Neural cell (in vitro differentiated cells): ENCODE data around the gene TNFAIP1. TPM values are rescaled to one million over a fixed set of nuclear protein-coding genes. Genes with fewer than 3 reads are reported as not detected.

Experiments
- H2AFZ ChIP-seq: fragments of 200-600, 300-800 bp; sonication (generic), shearing (Covaris generic); 2 replicates; pipeline ENCODE4 v1.6.0; 2014; ENCODE audit warnings: low read depth, mild to moderate bottlenecking, antibody characterized with exemption, low read length, moderate library complexity
- H3F3A ChIP-seq: fragments of 200-600 bp; shearing (Covaris generic); 2 replicates; pipeline ENCODE4 v1.6.1; 2016; ENCODE audit warnings: mild to moderate bottlenecking, moderate library complexity, mixed read lengths, antibody characterized with exemption, low read length; ENCODE audit not compliant: insufficient read depth, poor library complexity, severe bottlenecking
- H3K27ac ChIP-seq: fragments of 200-600, 300-800 bp; sonication (generic), shearing (Covaris generic); 2 replicates; pipeline ENCODE4 v1.5.1; 2014; ENCODE audit warnings: mild to moderate bottlenecking, low read length, moderate library complexity
- H3K27me3 ChIP-seq: fragments of 300-800, 200-600 bp; sonication (generic), shearing (Covaris generic); 2 replicates; pipeline ENCODE4 v1.6.0; 2014; ENCODE audit warnings: mild to moderate bottlenecking, low read depth, low read length, moderate library complexity; ENCODE audit not compliant: insufficient read depth
- H3K36me3 ChIP-seq: fragments of 300-800, 200-600 bp; sonication (generic), shearing (Covaris generic); 2 replicates; pipeline ENCODE4 v1.5.1; 2014; ENCODE audit warnings: mild to moderate bottlenecking, antibody characterized with exemption, low read length, moderate library complexity; ENCODE audit not compliant: insufficient read depth
- H3K4me2 ChIP-seq: fragments of 300-800, 200-600 bp; sonication (generic), shearing (Covaris generic); 2 replicates; pipeline ENCODE4 v1.6.0; 2014; ENCODE audit warnings: mild to moderate bottlenecking, low read length
- H3K4me3 ChIP-seq: fragments of 300-800, 200-600 bp; sonication (generic), shearing (Covaris generic); 2 replicates; pipeline ENCODE4 v1.5.1; 2014; ENCODE audit warnings: mild to moderate bottlenecking, low read length, moderate library complexity
- H3K79me2 ChIP-seq: fragments of 200-600 bp; shearing (Covaris generic); replicated peaks from 2 replicates; pipeline ENCODE4 v1.6.0; 2014; ENCODE audit warnings: mild to moderate bottlenecking, low read length, moderate library complexity; ENCODE audit not compliant: insufficient read depth
- H3K9ac ChIP-seq: fragments of 300-800, 200-600 bp; sonication (generic), shearing (Covaris generic); 2 replicates; pipeline ENCODE4 v1.6.1; 2016; ENCODE audit warnings: mild to moderate bottlenecking, low read length, mixed read lengths
- H3K9me2 ChIP-seq: fragments of 200-600 bp; shearing (Covaris generic); 2 replicates; pipeline ENCODE4 v1.6.1; 2016; ENCODE audit warnings: mild to moderate bottlenecking, low read length, mixed read lengths; ENCODE audit not compliant: insufficient read depth
- H3K9me3 ChIP-seq: fragments of 200-600, 300-800 bp; sonication (generic), shearing (Covaris generic); 2 replicates; pipeline ENCODE4 v1.6.1; 2016; ENCODE audit warnings: mild to moderate bottlenecking, mixed run types, low read length, moderate library complexity, mixed read lengths
- H4K20me1 ChIP-seq: fragments of 200-600 bp; shearing (Covaris generic); 2 replicates; pipeline ENCODE4 v1.6.1; 2016; ENCODE audit warnings: mild to moderate bottlenecking, mixed run types; ENCODE audit not compliant: insufficient read depth
- CTCF ChIP-seq: fragments of 450-650 bp; IDR thresholded peaks from 2 replicates; pipeline ENCODE4 v1.5.1; 2014; ENCODE audit warnings: antibody characterized with exemption, mild to moderate bottlenecking, moderate library complexity; ENCODE audit not compliant: poor library complexity, severe bottlenecking
- EP300 ChIP-seq: fragments of 450-650 bp; conservative IDR thresholded peaks from 2 replicates; pipeline ENCODE4 v1.6.1; 2014; ENCODE audit warnings: antibody characterized with exemption, mild to moderate bottlenecking, moderate library complexity; ENCODE audit not compliant: poor library complexity, severe bottlenecking
- EZH2 ChIP-seq: fragments of 200-600, 300-800 bp; shearing (Covaris generic), sonication (generic); IDR thresholded peaks from 2 replicates; pipeline ENCODE4 v1.6.1; 2014; ENCODE audit warnings: antibody characterized with exemption, low read length, borderline replicate concordance, mild to moderate bottlenecking; ENCODE audit not compliant: insufficient read depth, poor library complexity, severe bottlenecking
- MXI1 ChIP-seq: fragments of 450-650 bp; conservative IDR thresholded peaks from 2 replicates; pipeline ENCODE4 v1.6.1; 2014; ENCODE audit warnings: antibody characterized with exemption, mild to moderate bottlenecking; ENCODE audit not compliant: poor library complexity, severe bottlenecking
- POLR2AphosphoS5 ChIP-seq: IDR thresholded peaks from 2 replicates; pipeline ENCODE4 v1.6.1; 2012
- RAD21 ChIP-seq: fragments of 450-650 bp; conservative IDR thresholded peaks from 2 replicates; pipeline ENCODE4 v1.6.1; 2014; ENCODE audit warnings: antibody characterized with exemption, mild to moderate bottlenecking, moderate library complexity
- REST ChIP-seq: IDR thresholded peaks from 2 replicates; pipeline ENCODE4 v1.6.1; 2012; ENCODE audit warnings: borderline replicate concordance
- SMC3 ChIP-seq: fragments of 450-650 bp; conservative IDR thresholded peaks from 2 replicates; pipeline ENCODE4 v1.6.1; 2014; ENCODE audit warnings: antibody characterized with exemption, mild to moderate bottlenecking, moderate library complexity; ENCODE audit not compliant: poor library complexity
- TAF1 ChIP-seq: IDR thresholded peaks from 2 replicates; pipeline ENCODE4 v1.6.1; 2012; ENCODE audit warnings: low read depth
- polyA plus RNA-seq: library from polyadenylated mRNA; depleted of rRNA; stranded (reverse); fragments of >200 nt; gene quantifications from 2 replicates; pipeline ENCODE4 v1.2.3, GENCODE V29; 2014

Gene TNFAIP1
- polyA plus RNA-seq, 1 donor from 2014 or later = 40.8 TPM

GRCh38 chr17:28342313-28342712 is 6.8 kb downstream of the TNFAIP1 start:
- Histone ChIP-seq H3K9me2 (no peaks in the 10 kb centered on the region), H3K9ac (no peak overlapping the region), H3K4me2 (no peak overlapping the region), H2AFZ (no peak overlapping the region), H3F3A (no peaks in the 10 kb centered on the region), H3K79me2 (peaks cover 20% of the 10 kb centered on the region), H3K9me3 (no peaks in the 10 kb centered on the region), H3K27me3 (no peaks in the 10 kb centered on the region), H3K36me3 (peaks cover 8% of the 10 kb centered on the region), H3K4me3 (no peak overlapping the region), H4K20me1 (no peaks in the 10 kb centered on the region), H3K27ac (no peak overlapping the region)
- TF ChIP-seq EZH2 (no peak), EP300 (no peak), MXI1 (no peak), CTCF (no peak), TAF1 (no peak), SMC3 (no peak), RAD21 (no peak), POLR2AphosphoS5 (no peak), REST (no peak)

DNA sequence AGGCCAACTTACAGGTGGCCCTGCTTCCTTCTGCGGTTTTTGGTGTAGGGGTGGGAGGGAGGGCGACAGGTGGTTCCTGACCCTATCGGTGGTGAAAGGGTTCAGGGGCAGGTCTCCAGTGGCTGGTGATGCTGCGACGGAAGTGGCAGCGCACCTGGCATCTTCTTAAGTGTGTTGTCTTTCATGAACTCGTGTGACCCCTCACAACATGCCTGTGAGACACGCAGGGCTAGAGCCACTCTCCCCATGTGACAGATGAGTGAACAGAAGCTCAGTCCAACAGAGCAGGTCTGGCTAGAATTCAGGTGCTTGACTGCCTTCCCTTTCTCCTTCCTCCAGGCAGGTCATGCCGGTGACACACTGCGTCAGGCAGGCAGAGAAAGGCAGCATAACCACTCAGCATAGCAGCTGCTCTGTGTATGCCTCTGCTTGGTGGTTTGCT is 8.0 kb downstream of the TNFAIP1 start:
- H3K9ac ChIP-seq = no peak overlapping the region
- TF ChIP-seq EZH2 (no peak), MXI1 (no peak), RAD21 (no peak), TAF1 (no peak), REST (no peak), POLR2AphosphoS5 (no peak), EP300 (no peak), CTCF (no peak), SMC3 (no peak)
- no peak overlapping the region for H3K27ac ChIP-seq
- H3K9me2 ChIP-seq = no peaks in the 10 kb centered on the region
- no peak overlapping the region for H3K4me3 ChIP-seq
- H3K36me3 ChIP-seq = peaks cover 13% of the 10 kb centered on the region
- H3K9me3 ChIP-seq = no peaks in the 10 kb centered on the region
- no peaks in the 10 kb centered on the region for H3K27me3 ChIP-seq
- no peak overlapping the region for H2AFZ ChIP-seq
- peaks cover 8% of the 10 kb centered on the region for H3K79me2 ChIP-seq
- H3K4me2 ChIP-seq = no peak overlapping the region
- H4K20me1 ChIP-seq = no peaks in the 10 kb centered on the region
- no peaks in the 10 kb centered on the region for H3F3A ChIP-seq
